Measurements from ENCODE around the gene ILF2.

- no peak for TF ChIP-seq CTCF (IDR thresholded peaks at IDR 0.05)
- no peak for TF ChIP-seq POLR2A (IDR thresholded peaks at IDR 0.05)
Measured at GRCh38 chr1:153636312-153636711, 34.5 kb downstream of the ILF2 start.
